HCT116 (cell line): ENCODE results near the gene ASMTL. TPM values are rescaled to one million over a fixed set of nuclear protein-coding genes. Genes with fewer than 3 reads are reported as not detected.

Experiments used
- ATAC-seq: fragments of 200-7000 bp; cut with Tn5 transposase; 2 replicates; pipeline ENCODE4 v1.9.1; 2020; ENCODE audit warnings: mild to moderate bottlenecking, moderate library complexity
- BruUV-seq: library from RNA; stranded (reverse); fragments of 400-500 nt; replicated peaks from 2 replicates; lab custom pipeline; 2021; lab: Mats Ljungman, UMichigan
- CTCF ChIA-PET: fragments of 300-600 bp; sonication (Branson Sonifier 250); formaldehyde crosslinking; loops from one replicate; lab custom pipeline; 2021; ENCODE audit warnings: antibody characterized with exemption; lab: Charles Lee
- POLR2A ChIA-PET: fragments of 300-600, 350-600 bp; sonication (Branson Sonifier 250); formaldehyde crosslinking; loops from one replicate; lab custom pipeline; 2021; ENCODE audit warnings: antibody characterized with exemption; lab: Charles Lee
- RAD21 ChIA-PET, 2 experiments: fragments of 300-600 bp; sonication (Branson Sonifier 250); formaldehyde crosslinking; loops; one replicate each; lab custom pipeline; 2023; ENCODE audit warnings: low total read pairs in 2 of 2; ENCODE audit not compliant: uncharacterized antibody in 2 of 2, unreplicated experiment in 2 of 2, low non-redundant PET in 1 of 2; lab: Charles Lee
- DNase-seq: peaks from one replicate; pipeline ENCODE4 v3.0.0-alpha.2; 2010; ENCODE audit warnings: low read depth, low spot score
- H2AFZ ChIP-seq: fragments of 200-600 bp; shearing (Covaris generic), sonication (generic); 2 replicates; pipeline ENCODE4 v1.6.1; 2017; ENCODE audit warnings: low read depth, mixed run types, mixed read lengths, antibody characterized with exemption, low read length; ENCODE audit not compliant: poor library complexity, severe bottlenecking
- H3K27ac ChIP-seq: 2 replicates; pipeline ENCODE4 v1.5.1; 2012; ENCODE audit warnings: low read depth, low read length
- H3K27me3 ChIP-seq: fragments of 200-600 bp; sonication (generic); 2 replicates; pipeline ENCODE4 v1.6.1; 2016; ENCODE audit warnings: mixed run types, low read length, mixed read lengths; ENCODE audit not compliant: insufficient read depth
- H3K36me3 ChIP-seq, 2 experiments: fragments of 200-500 bp in 1 of 2; fragments of 200-600 bp in 1 of 2; sonication (Bioruptor generic) in 1 of 2; sonication (generic) in 1 of 2; 2 replicates each; pipeline versions ENCODE4 v1.5.1 to v1.6.1; 2014 to 2016; ENCODE audit warnings: low read length in 2 of 2, inconsistent platforms in 1 of 2, mixed read lengths in 1 of 2, mixed run types in 1 of 2; ENCODE audit not compliant: insufficient read depth in 2 of 2, control insufficient read depth in 1 of 2
- H3K4me1 ChIP-seq, 2 experiments: fragments of 200-600 bp in 1 of 2; sonication (generic) in 1 of 2; 2 replicates each; pipeline versions ENCODE4 v1.5.1 to v1.6.1; 2012 to 2017; ENCODE audit warnings: low read length in 2 of 2, inconsistent platforms in 1 of 2, mild to moderate bottlenecking in 1 of 2, mixed read lengths in 1 of 2, mixed run types in 1 of 2, moderate library complexity in 1 of 2; ENCODE audit not compliant: insufficient read depth in 2 of 2, control insufficient read depth in 1 of 2
- H3K4me2 ChIP-seq: fragments of 200-600 bp; sonication (generic); 2 replicates; pipeline ENCODE4 v1.6.1; 2017; ENCODE audit warnings: mixed run types, low read length, mixed read lengths
- H3K4me3 ChIP-seq, 2 experiments: fragments of 200-600 bp in 1 of 2; sonication (generic) in 1 of 2; replicated peaks in 1 of 2; 2 replicates each; pipeline ENCODE4 v1.5.1; 2011 to 2016; ENCODE audit warnings: low read length in 2 of 2, control low read depth in 1 of 2, low read depth in 1 of 2, mild to moderate bottlenecking in 1 of 2, mixed read lengths in 1 of 2, mixed run types in 1 of 2
- H3K79me2 ChIP-seq: fragments of 200-600 bp; sonication (generic); 2 replicates; pipeline ENCODE4 v1.6.1; 2017; ENCODE audit warnings: mild to moderate bottlenecking, mixed run types, low read length, moderate library complexity, mixed read lengths; ENCODE audit not compliant: insufficient read depth
- H3K9ac ChIP-seq: fragments of 200-600 bp; sonication (generic); 2 replicates; pipeline ENCODE4 v1.6.1; 2016; ENCODE audit warnings: low read length, mixed read lengths
- H3K9me2 ChIP-seq: fragments of 200-600 bp; sonication (generic), shearing (Covaris generic); 2 replicates; pipeline ENCODE4 v1.6.1; 2017; ENCODE audit warnings: mixed run types, mild to moderate bottlenecking, moderate library complexity; ENCODE audit not compliant: insufficient read depth
- H3K9me3 ChIP-seq, 2 experiments: fragments of 200-500 bp in 1 of 2; fragments of 200-600 bp in 1 of 2; sonication (Bioruptor generic) in 1 of 2; sonication (generic) in 1 of 2; 2 replicates each; pipeline ENCODE4 v1.6.1; 2014 to 2017; ENCODE audit warnings: low read length in 2 of 2, mixed read lengths in 2 of 2, inconsistent platforms in 1 of 2, low read depth in 1 of 2, mild to moderate bottlenecking in 1 of 2, mixed run types in 1 of 2, moderate library complexity in 1 of 2; ENCODE audit not compliant: control insufficient read depth in 1 of 2, insufficient read depth in 1 of 2
- H4K20me1 ChIP-seq: fragments of 200-600 bp; sonication (generic), shearing (Covaris generic); 2 replicates; pipeline ENCODE4 v1.6.1; 2017; ENCODE audit warnings: mixed run types, mild to moderate bottlenecking, moderate library complexity; ENCODE audit not compliant: insufficient read depth
- CBX3 ChIP-seq: IDR thresholded peaks from 2 replicates; pipeline ENCODE4 v1.6.1; 2012; ENCODE audit warnings: low read depth
- CEBPB ChIP-seq: IDR thresholded peaks from 2 replicates; pipeline ENCODE4 v1.6.1; 2012; ENCODE audit warnings: low read depth
- EGR1 ChIP-seq: IDR thresholded peaks from 2 replicates; pipeline ENCODE4 v1.6.1; 2012; ENCODE audit warnings: low read depth
- EZH2 ChIP-seq: fragments of 200-600 bp; sonication (generic); IDR thresholded peaks from 2 replicates; pipeline ENCODE4 v1.6.1; 2017; ENCODE audit warnings: antibody characterized with exemption, mixed run types
- EZH2phosphoT487 ChIP-seq: fragments of 200-600 bp; IDR thresholded peaks from 2 replicates; pipeline ENCODE4 v1.6.1; 2018; ENCODE audit warnings: antibody characterized with exemption, borderline replicate concordance
- SP1 ChIP-seq: IDR thresholded peaks from 2 replicates; pipeline ENCODE4 v1.6.1; 2012; ENCODE audit warnings: low read depth
- YY1 ChIP-seq: IDR thresholded peaks from 2 replicates; pipeline ENCODE4 v1.6.1; 2011; ENCODE audit warnings: low read length, low read depth, moderate library complexity, mild to moderate bottlenecking; ENCODE audit not compliant: insufficient replicate concordance; ENCODE audit errors: extremely low read depth
- ZFX ChIP-seq: fragments of 450-650 bp; IDR thresholded peaks from 2 replicates; pipeline ENCODE4 v1.6.1; 2017
- intact Hi-C: fragments of 100-400 bp; cut with micrococcal nuclease; formaldehyde crosslinking; loops from 2 replicates; pipeline ENCODE4 v1.10.0; 2022
- total RNA-seq: library from RNA; stranded (reverse); gene quantifications from one replicate; pipeline ENCODE4 v1.2.1, GENCODE V29; 2021; ENCODE audit not compliant: unreplicated experiment
- TF ChIP-seq, protein P1 (sequence below): IDR thresholded peaks from 2 replicates; pipeline ENCODE4 v1.6.1; 2012

Gene ASMTL
- total RNA-seq, 1 experiment from 2014 or later: 59.6 TPM

DNA sequence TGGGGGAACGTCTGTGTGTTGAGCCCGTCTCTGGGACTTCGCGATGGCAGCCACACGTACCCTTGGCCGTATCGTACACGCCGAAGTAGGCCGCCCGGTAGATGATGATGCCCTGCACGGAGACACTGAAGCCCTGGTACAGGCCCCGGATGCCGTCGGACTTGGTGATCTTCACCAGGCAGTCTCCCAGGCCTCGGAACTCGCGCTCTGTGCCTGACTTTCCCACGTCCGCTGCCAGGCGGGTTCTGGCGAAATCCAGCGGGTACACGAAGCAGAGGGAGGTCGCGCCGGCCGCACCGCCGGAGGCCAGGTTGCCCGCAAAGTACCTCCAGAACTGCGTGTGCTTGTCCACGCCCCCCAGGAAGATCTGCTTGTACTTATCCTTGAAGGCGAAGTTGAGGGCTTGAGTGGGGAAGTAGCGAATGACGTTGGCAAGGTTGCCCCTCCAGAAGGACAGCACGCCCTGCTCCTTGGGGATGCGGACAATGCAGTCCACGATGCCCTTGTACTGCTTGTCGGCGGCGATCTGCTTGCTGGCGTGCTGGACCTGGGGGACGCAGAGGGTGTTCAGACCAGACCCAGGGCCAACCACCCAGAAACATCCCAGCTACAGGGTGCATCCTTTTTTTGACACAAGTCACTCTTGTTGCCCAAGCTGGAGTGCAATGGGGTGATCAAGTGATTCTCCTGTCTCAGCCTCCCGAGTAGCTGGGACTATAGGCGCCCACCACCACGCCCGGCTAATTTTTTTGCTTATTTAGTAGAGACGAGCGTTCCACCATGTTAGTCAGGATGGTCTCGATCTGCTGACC, 63.3 kb downstream of the ASMTL start:
- CTCF ChIA-PET: no interaction called here
- no peaks in the 10 kb centered on the region for H3K27me3 ChIP-seq
- ATAC-seq (no peak), DNase-seq (no peak)
- BruUV-seq: no TSS peak
- H4K20me1 ChIP-seq: peaks cover 4% of the 10 kb centered on the region; the same call in 1 of the 2 replicates
- no peak overlapping the region for H3K9ac ChIP-seq
- no peak for TF ChIP-seq ZFX
- peaks cover 8 to 53% of the 10 kb centered on the region in 2 experiments for H3K36me3 ChIP-seq
- no peak overlapping the region for H3K27ac ChIP-seq
- peaks cover 59% of the 10 kb centered on the region for H3K79me2 ChIP-seq
- POLR2A ChIA-PET: no interaction called here
- H2AFZ ChIP-seq: no peak overlapping the region
- H3K4me3 ChIP-seq: no peak overlapping the region
- H3K4me2 ChIP-seq: no peak overlapping the region
- H3K9me2 ChIP-seq: no peaks in the 10 kb centered on the region
- intact Hi-C loops: no loop called here
- no peaks in the 10 kb centered on the region for H3K9me3 ChIP-seq
- H3K4me1 ChIP-seq: peaks cover 9 to 32% of the 10 kb centered on the region in 2 experiments; a peak in 3 of 4 replicates
- RAD21 ChIA-PET: no interaction called here

DNA sequence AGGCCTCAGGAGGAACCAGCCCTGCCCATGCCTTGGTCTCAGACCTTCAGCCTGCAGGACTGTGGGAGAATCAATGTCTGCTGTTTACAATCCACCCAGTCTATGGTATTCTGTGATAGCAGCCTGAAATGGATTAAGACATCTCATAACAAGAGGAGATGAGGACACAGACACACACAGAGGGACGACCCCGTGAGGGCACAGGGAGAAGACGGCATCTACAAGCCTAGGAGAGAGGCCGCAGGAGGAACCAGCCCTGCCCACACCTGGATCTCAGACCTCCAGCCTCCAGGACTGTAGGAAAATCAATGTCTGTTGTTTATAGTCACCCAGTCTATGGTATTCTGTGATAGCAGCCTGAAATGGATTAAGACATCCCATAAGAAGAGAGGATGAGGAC, 64.1 kb downstream of the ASMTL start:
- POLR2A ChIA-PET: no interaction called here
- H3K9ac ChIP-seq: no peak overlapping the region
- H3K79me2 ChIP-seq: peaks cover 52% of the 10 kb centered on the region
- intact Hi-C loops: no loop called here
- H3K4me2 ChIP-seq: no peak overlapping the region
- peaks cover 3 to 33% of the 10 kb centered on the region in 2 experiments; a peak in 3 of 4 replicates for H3K4me1 ChIP-seq
- RAD21 ChIA-PET: no interaction called here
- TF ChIP-seq EGR1 (no peak), SP1 (no peak), CBX3 (no peak), EZH2phosphoT487 (no peak), YY1 (no peak), EZH2 (no peak), CEBPB (no peak)
- TF ChIP-seq, protein P1, sequence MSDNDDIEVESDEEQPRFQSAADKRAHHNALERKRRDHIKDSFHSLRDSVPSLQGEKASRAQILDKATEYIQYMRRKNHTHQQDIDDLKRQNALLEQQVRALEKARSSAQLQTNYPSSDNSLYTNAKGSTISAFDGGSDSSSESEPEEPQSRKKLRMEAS: no peak
- TF ChIP-seq, all 23 proteins: peak for 0
- H3K4me3 ChIP-seq: no peak overlapping the region
- CTCF ChIA-PET: no interaction called here
- no TSS peak for BruUV-seq
- H3K27ac ChIP-seq: no peak overlapping the region
- peaks cover 8 to 53% of the 10 kb centered on the region in 2 experiments for H3K36me3 ChIP-seq
- no peaks in the 10 kb centered on the region for H3K9me2 ChIP-seq
- H3K9me3 ChIP-seq: no peaks in the 10 kb centered on the region
- no peak overlapping the region for H2AFZ ChIP-seq
- no peaks in the 10 kb centered on the region for H3K27me3 ChIP-seq
- H4K20me1 ChIP-seq: peaks cover 4% of the 10 kb centered on the region; the same call in 1 of the 2 replicates
- ATAC-seq (no peak), DNase-seq (no peak)
